Adrenal gland (tissue), 12 donors: Measurements from ENCODE around the gene HGF. TPM values are rescaled to one million over a fixed set of nuclear protein-coding genes. Genes with fewer than 3 reads are reported as not detected.
A peak's percentile ranks its signal among the peaks of the same experiment; 100 is the strongest.

Experiments used
- DNase-seq, 7 donors: peaks; one replicate each; pipeline ENCODE4 v3.0.0-alpha.2; 2019 to 2020
- H3K27ac ChIP-seq, 5 donors: fragments of 200-600 bp; sonication (generic) in 4 of 5; 1 replicate in 3 of 5; 2 replicates in 2 of 5; pipeline versions ENCODE4 v1.5.1 to v1.8.0; 2016 to 2020; ENCODE audit warnings: mild to moderate bottlenecking in 1 of 5
- H3K27me3 ChIP-seq: fragments of 200-600 bp; 2 replicates; pipeline ENCODE4 v1.8.0; 2021
- H3K36me3 ChIP-seq, 2 donors: fragments of 200-600 bp; replicated peaks in 1 of 2; 1 replicate in 1 of 2; 2 replicates in 1 of 2; pipeline versions ENCODE4 v1.5.1 to v1.8.0; 2018 to 2022
- H3K4me1 ChIP-seq, 2 donors: fragments of 200-600 bp; replicated peaks in 1 of 2; 1 replicate in 1 of 2; 2 replicates in 1 of 2; pipeline versions ENCODE4 v1.5.1 to v1.8.0; 2018 to 2021
- H3K4me3 ChIP-seq, 4 donors: fragments of 200-600 bp; sonication (generic) in 3 of 4; one replicate each; pipeline ENCODE4 v1.5.1; 2016 to 2018
- H3K9me3 ChIP-seq, 3 donors: fragments of 200-600 bp; sonication (generic) in 1 of 3; replicated peaks in 1 of 3; 1 replicate in 2 of 3; 2 replicates in 1 of 3; pipeline versions ENCODE4 v1.5.1 to v1.8.0; 2016 to 2021
- CTCF ChIP-seq, 6 experiments: fragments of 450-650 bp in 4 of 6; fragments of 200-600 bp in 2 of 6; sonication (generic) in 1 of 6; IDR thresholded peaks; 1 replicate in 5 of 6; 2 replicates in 1 of 6; pipeline versions ENCODE4 v1.5.1 to v1.8.0; 2016 to 2021; ENCODE audit warnings: antibody characterized with exemption in 6 of 6, mild to moderate bottlenecking in 2 of 6, moderate library complexity in 1 of 6
- POLR2A ChIP-seq, 2 donors: fragments of 450-650 bp; IDR thresholded peaks; one replicate each; pipeline ENCODE4 v1.6.1; 2017; ENCODE audit warnings: antibody characterized with exemption in 2 of 2, mild to moderate bottlenecking in 2 of 2, moderate library complexity in 1 of 2
- WGBS, 4 donors: extraction: QIAGEN DNeasy Blood & Tissue Kit in 2 of 4; methylation state at CpG; one replicate each; pipeline versions ENCODE4 v1.1.5 to v1.1.7; 2013 to 2017; 5-methylcytosine and 5-hydroxymethylcytosine counted together
- intact Hi-C, 2 donors: fragments of 100-400 bp; cut with DNase I; formaldehyde crosslinking; loops; one replicate each; pipeline versions ENCODE4 v1.14.1 to v1.15.0; 2022 to 2023
- polyA plus RNA-seq, 3 donors: library from polyadenylated mRNA; stranded (reverse); fragments of 200-250 nt in 2 of 3; fragments of 350-450 nt in 1 of 3; fragmentation: Illumina TruSeq in 1 of 3; extraction: RNeasy Lipid Tissue Mini Kit (QIAGEN cat#74804) in 1 of 3; gene quantifications; one replicate each; pipeline ENCODE4 v1.2.3, GENCODE V29; 2013 to 2014
- total RNA-seq, 9 donors: library from RNA; depleted of rRNA in 4 of 9; stranded (reverse); fragments of >200 nt in 4 of 9; fragments of 120-200 nt in 1 of 9; fragmentation: NEBNext Ultra II Directional in 1 of 9; extraction: Animal tissue kit (Norgen Biotek cat#: 25700) in 1 of 9; gene quantifications; one replicate each; pipeline versions ENCODE4 v1.1.0 to v1.2.4, GENCODE V29; 2013 to 2023
- donor health status: healthy with polysubstance abuse.
- donor health status: Bipolar disorder and iron deficiency.
- donor health status: DM: yes; HTN: yes; CAD: no.
- donor health status: DM: no; HTN: no; CAD: no.
- donor health status: DM: no; HTN: no; CAD: no.
- donor health status: DM: yes; HTN: yes; CAD: no.

HGF gene
- total and polyA plus RNA-seq, 12 donors = 3.7 to 157 (median 71.2) TPM

- no peaks in the 10 kb centered on the region for H3K9me3 ChIP-seq
- H3K27ac ChIP-seq = no peak overlapping the region
- no peak for DNase-seq
- 67 to 81% (median 74%) methylated on average over 5 of the region's 5 CpGs for WGBS, 4 donors
- no peaks in the 10 kb centered on the region for H3K36me3 ChIP-seq
- H3K4me1 ChIP-seq = no peaks in the 10 kb centered on the region
- intact Hi-C loops = no loop called here
- H3K27me3 ChIP-seq = no peaks in the 10 kb centered on the region
- no peak overlapping the region for H3K4me3 ChIP-seq
- TF ChIP-seq CTCF (IDR thresholded peaks at IDR 0.05) (no peak), POLR2A (IDR thresholded peaks at IDR 0.05) (no peak)
These were observed 4.7 kb upstream of the HGF start for GRCh38 chr7:81774551-81774950.

GRCh38 chr7:81770728-81771223 is 929 bp upstream of the HGF start:
- no peak for TF ChIP-seq POLR2A (IDR thresholded peaks at IDR 0.05)
- no peak for TF ChIP-seq CTCF (IDR thresholded peaks at IDR 0.05)
- intact Hi-C loops = no loop called here
- Histone ChIP-seq H3K36me3 (no peaks in the 10 kb centered on the region), H3K9me3 (no peaks in the 10 kb centered on the region), H3K4me3 (peak overlapping the region in 1 of 4 donors; percentile 57), H3K4me1 (no peaks in the 10 kb centered on the region), H3K27me3 (no peaks in the 10 kb centered on the region), H3K27ac (peak overlapping the region in 1 of 5 donors; percentile 70)
- no peak for DNase-seq
- WGBS, 4 donors = 67 to 75% (median 73%) methylated on average over 7 of the region's 7 CpGs

GRCh38 chr7:81768951-81769778 is 682 bp downstream of the HGF start:
- TF ChIP-seq POLR2A (IDR thresholded peaks at IDR 0.05) (no peak), CTCF (IDR thresholded peaks at IDR 0.05) (no peak)
- peak overlapping the region in 2 of 5 donors; percentile 35 to 56 for H3K27ac ChIP-seq
- WGBS, 4 donors = 20 to 32% (median 31%) methylated on average over 9 of the region's 9 CpGs
- no peak for DNase-seq
- peak overlapping the region in 2 of 4 donors; percentile 8 to 57 for H3K4me3 ChIP-seq
- no peaks in the 10 kb centered on the region for H3K9me3 ChIP-seq
- no peaks in the 10 kb centered on the region for H3K27me3 ChIP-seq
- no peaks in the 10 kb centered on the region for H3K4me1 ChIP-seq
- intact Hi-C loops = no loop called here
- H3K36me3 ChIP-seq = no peaks in the 10 kb centered on the region

- Histone ChIP-seq H3K27me3 (no peaks in the 10 kb centered on the region), H3K4me3 (peak overlapping the region in 1 of 4 donors; percentile 57), H3K9me3 (no peaks in the 10 kb centered on the region), H3K36me3 (no peaks in the 10 kb centered on the region), H3K4me1 (no peaks in the 10 kb centered on the region), H3K27ac (peak overlapping the region in 2 of 5 donors; percentile 13 to 35)
- DNase-seq = no peak
- 64 to 84% (median 74%) methylated on average over 5 of the region's 5 CpGs for WGBS, 4 donors
- intact Hi-C loops = no loop called here
- TF ChIP-seq CTCF (IDR thresholded peaks at IDR 0.05) = no peak
These were observed 1.9 kb downstream of the HGF start for GRCh38 chr7:81767926-81768325.
